IPS-18a (cell line): Measurements from ENCODE around the gene AURKA.
"Not testable (repeated sequence)": the region's sequence is repeated elsewhere in the genome, so short reads cannot be mapped to it uniquely, and the experiment has no call there.

Experiments used
- H3K27ac ChIP-seq: one replicate; pipeline ENCODE4 v1.5.1; 2013; ENCODE audit warnings: low read length
- H3K27me3 ChIP-seq: one replicate; pipeline ENCODE4 v1.6.1; 2013; ENCODE audit warnings: mild to moderate bottlenecking, low read length; ENCODE audit not compliant: control insufficient read depth, insufficient read depth
- H3K36me3 ChIP-seq: one replicate; pipeline ENCODE4 v1.6.1; 2013; ENCODE audit warnings: low read depth, low read length; ENCODE audit not compliant: control insufficient read depth
- H3K4me1 ChIP-seq: one replicate; pipeline ENCODE4 v1.6.1; 2013; ENCODE audit warnings: low read depth, low read length; ENCODE audit not compliant: control insufficient read depth
- H3K4me3 ChIP-seq: one replicate; pipeline ENCODE4 v1.5.1; 2013; ENCODE audit warnings: low read length
- H3K9ac ChIP-seq: one replicate; pipeline ENCODE4 v1.6.1; 2013; ENCODE audit warnings: mild to moderate bottlenecking, low read length, moderate library complexity
- H3K9me3 ChIP-seq: one replicate; pipeline ENCODE4 v1.6.1; 2013; ENCODE audit warnings: low read depth, low read length; ENCODE audit not compliant: control insufficient read depth

AURKA gene

DNA sequence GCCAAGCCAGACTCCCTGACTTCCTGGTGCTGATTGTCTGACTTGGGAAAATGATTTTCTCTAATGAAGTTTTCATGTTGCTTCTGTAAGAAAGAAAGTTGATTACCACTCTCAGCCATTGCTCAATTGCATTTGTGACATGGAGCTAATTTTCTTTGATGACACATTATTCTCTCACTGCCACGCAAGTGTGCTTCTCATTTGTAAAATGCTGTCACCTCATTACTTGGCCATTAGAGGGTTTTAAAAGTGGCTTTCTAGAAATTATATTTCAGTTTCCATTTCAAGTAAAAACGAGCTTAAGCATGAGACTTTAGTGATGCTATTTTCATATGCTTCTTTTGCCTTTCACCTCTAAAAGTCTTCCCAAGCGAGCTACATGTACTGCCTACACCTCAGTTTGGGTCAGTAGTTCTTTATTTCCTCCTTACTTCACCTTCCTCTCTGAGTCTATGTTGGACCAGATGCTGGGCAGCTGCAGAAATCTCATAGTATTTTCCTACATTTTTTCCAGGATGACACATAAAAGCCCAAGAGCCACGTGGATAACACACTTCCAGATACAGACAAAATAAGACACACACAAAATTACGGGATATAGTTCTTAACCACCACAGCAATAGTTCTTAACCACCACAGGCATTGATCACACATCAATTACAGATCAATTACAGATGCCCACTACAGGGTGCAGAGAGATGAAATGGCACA lies 39.5 kb downstream of the AURKA start:
- Histone ChIP-seq H3K9me3 (no peaks in the 10 kb centered on the region), H3K4me1 (peaks cover 14% of the 10 kb centered on the region), H3K9ac (no peak overlapping the region), H3K27ac (no peak overlapping the region), H3K4me3 (no peak overlapping the region), H3K36me3 (no peaks in the 10 kb centered on the region), H3K27me3 (peaks cover 27% of the 10 kb centered on the region)

DNA sequence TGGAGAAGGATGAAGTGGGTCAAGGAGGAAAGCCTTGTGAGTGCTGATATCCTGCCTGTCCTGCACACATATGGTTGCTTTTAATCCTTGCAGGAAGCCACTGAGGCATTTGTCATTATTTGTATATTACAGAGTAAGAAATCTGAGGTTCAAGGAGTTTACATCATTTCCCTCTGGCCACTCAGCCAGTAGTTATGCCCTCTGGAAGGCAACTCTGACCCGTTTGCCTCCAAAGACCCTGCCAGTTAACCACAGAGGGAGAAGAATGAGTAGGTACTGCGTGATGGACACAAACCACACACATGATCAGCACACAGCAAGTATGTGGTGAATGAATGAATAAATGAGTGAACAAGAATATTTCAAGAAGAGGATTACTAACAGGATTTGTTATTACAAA lies 41.2 kb downstream of the AURKA start:
- Histone ChIP-seq H3K9me3 (no peaks in the 10 kb centered on the region), H3K4me1 (peaks cover 14% of the 10 kb centered on the region), H3K27ac (no peak overlapping the region), H3K4me3 (no peak overlapping the region), H3K9ac (no peak overlapping the region), H3K36me3 (no peaks in the 10 kb centered on the region), H3K27me3 (peaks cover 37% of the 10 kb centered on the region)

DNA sequence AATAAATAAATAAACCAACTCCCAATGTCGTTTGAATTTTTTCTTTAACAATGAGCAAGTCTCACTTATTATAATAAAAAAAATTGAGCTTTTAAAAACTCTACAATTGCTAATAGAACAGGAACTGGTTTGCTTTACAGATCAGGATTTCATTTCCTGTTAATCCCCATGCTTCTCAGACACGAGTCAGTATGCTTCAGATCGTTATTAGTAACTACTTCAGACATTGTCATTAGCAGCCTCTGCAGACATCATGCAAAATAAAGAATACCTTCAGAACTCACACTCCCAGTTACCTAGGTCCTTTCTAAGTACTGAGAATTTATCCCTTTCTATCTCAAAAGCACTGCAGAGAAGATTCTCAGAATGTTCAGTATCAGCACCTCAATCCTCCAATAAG lies 43.3 kb downstream of the AURKA start:
- Histone ChIP-seq H3K4me3 (no peak overlapping the region), H3K27me3 (peaks cover 58% of the 10 kb centered on the region), H3K4me1 (peaks cover 18% of the 10 kb centered on the region), H3K36me3 (no peaks in the 10 kb centered on the region), H3K9me3 (no peaks in the 10 kb centered on the region), H3K9ac (no peak overlapping the region), H3K27ac (no peak overlapping the region)

DNA sequence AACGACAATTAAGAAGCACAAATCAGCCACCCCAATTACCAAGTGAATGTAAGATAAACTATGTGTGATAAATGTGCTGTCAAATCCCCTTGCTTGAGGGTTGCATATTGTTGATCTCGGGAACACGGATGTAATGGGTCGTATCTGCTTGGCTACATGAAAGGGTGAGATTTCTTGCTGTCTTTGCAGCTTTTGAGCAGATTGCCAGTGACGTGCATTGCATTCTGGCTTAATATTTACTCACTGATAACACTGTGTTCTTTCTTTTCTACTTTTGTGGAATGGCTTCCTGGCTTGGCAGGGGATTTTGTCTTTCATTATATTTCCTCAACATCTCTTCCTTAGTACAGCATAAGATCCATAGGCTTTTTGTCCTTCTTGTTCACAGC lies 43.7 kb downstream of the AURKA start:
- no peaks in the 10 kb centered on the region for H3K36me3 ChIP-seq
- H3K9me3 ChIP-seq = no peaks in the 10 kb centered on the region
- no peak overlapping the region for H3K27ac ChIP-seq
- H3K4me3 ChIP-seq = peak overlapping the region; percentile 38
- H3K27me3 ChIP-seq = peaks cover 62% of the 10 kb centered on the region
- H3K4me1 ChIP-seq = peaks cover 18% of the 10 kb centered on the region
- no peak overlapping the region for H3K9ac ChIP-seq

DNA sequence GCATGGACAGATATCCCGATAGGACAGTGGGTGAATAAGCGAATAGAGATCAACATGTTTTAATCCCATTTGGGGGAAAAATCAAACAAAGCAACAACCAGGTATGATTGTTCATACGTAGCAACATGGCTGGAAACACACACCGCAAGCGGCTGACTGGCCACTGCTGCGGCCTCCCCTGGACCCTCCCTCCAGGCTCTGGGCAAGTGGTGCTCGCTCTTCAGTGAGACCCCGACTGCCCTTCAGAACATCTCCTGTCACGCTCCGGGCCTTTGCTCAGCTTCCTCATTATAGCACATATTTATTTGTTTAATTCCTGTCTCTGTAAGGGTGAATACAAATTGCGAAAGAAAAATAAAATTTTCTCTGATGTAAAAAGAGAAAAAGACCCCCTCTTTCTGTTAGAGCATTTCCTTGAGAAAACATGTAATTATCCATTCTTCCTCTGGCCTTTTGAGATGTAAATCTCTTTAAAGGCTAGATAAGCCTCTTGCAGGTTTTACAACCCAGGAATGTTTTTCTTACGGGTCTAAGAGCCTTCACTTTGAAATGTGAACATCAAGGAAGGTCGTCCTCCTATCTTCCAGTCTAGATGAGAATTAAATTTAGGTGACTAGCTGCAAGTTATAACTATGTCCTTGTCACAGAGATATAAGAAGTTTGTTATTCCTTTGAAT lies 44.2 kb downstream of the AURKA start:
- Histone ChIP-seq H3K9me3 (no peaks in the 10 kb centered on the region), H3K4me1 (peaks cover 18% of the 10 kb centered on the region), H3K4me3 (peak overlapping the region; percentile 38), H3K27me3 (peaks cover 68% of the 10 kb centered on the region), H3K36me3 (no peaks in the 10 kb centered on the region), H3K9ac (no peak overlapping the region), H3K27ac (no peak overlapping the region)

DNA sequence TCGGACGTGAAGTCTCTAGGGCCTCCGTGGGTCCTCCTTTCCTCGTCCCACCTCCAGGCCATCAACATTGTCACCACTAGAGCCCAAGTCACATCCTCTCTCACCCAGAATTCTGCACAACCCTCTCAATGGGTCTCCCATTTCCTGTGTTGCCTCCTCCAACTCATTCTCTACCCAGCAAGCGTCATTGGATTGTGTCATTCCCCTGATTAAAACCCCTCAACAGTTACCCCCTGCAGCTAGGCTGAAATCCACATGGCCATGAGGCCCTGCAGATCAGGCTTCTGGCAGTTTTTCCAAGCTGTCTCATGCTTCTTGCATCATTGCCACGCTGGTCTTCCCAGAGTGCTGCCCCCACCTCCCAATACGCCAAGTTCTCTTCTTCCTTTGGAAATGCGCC lies 46.1 kb downstream of the AURKA start:
- Histone ChIP-seq H3K27ac (no peak overlapping the region), H3K27me3 (peaks cover 74% of the 10 kb centered on the region), H3K9me3 (no peaks in the 10 kb centered on the region), H3K9ac (no peak overlapping the region), H3K4me3 (no peak overlapping the region), H3K36me3 (no peaks in the 10 kb centered on the region), H3K4me1 (peaks cover 18% of the 10 kb centered on the region)

DNA sequence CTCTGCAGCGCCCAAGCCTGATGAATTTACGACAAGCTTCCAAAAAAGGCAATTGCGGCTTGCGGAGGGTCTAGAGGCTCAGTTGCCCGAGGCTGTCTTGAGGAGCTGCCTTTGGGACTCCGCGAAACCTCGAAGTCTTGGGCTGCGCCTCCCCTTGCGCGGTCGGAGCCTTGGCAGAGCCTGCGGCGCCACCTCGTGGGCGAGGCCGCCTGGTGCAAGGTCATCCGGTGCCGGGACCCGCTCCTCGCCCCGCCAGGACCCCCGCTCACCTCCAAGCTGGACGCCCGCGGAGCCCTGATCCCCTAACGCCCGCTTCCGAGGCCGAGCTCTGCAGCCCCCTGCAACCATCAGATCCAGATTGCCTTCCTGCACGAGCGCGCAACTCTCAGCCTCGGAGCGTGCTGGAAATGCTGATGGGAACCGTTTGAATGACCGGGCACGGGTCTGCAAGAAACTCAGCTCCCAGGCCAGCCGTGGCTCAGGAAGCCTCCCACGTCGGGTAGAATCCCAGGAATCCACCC lies 48.1 kb downstream of the AURKA start:
- Histone ChIP-seq H3K36me3 (no peaks in the 10 kb centered on the region), H3K9ac (no peak overlapping the region), H3K9me3 (peaks cover 4% of the 10 kb centered on the region), H3K27me3 (peaks cover 56% of the 10 kb centered on the region), H3K4me3 (peak overlapping the region; percentile 47), H3K4me1 (peaks cover 17% of the 10 kb centered on the region), H3K27ac (no peak overlapping the region)

DNA sequence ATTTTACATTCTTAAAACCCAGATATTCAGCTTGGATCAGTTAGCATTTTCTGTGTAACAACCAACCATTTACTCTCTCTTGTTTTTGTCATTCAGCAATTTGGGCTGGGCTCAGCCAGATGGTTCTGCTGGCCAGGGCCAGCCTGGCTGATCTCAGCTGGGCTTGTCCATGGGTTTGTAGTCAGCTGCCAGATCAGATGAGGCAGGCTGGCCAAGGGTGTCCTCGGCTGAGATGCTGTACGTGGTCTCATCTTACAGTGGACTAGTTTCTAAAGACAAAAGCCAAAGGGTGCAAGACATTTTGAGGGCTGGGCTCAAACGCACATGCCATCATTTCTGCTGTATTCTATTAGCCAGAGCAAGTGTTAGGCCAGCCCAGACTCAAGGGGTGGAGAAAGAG lies 49.2 kb downstream of the AURKA start:
- Histone ChIP-seq H3K9me3 (peaks cover 4% of the 10 kb centered on the region), H3K36me3 (no peaks in the 10 kb centered on the region), H3K4me3 (no peak overlapping the region), H3K9ac (no peak overlapping the region), H3K27me3 (peaks cover 47% of the 10 kb centered on the region), H3K4me1 (peaks cover 6% of the 10 kb centered on the region), H3K27ac (no peak overlapping the region)

DNA sequence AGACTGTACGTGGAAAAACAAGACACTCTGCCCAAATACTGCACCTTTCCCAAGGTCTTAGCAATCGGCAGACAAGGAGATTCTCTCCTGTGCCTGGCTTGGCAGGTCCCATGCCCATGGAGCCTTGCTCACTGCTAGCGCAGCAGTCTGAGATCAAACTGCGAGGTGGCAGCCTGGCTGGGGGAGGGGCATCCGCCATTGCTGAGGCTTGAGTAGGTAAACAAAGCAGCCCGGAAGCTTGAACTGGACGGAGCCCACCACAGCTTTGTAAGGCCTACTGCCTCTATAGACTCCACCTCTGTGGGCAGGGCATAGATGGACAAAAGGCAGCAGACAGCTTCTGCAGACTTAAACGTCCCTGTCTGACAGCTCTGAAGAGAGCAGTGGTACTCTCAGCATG lies 55.3 kb downstream of the AURKA start:
- not testable (repeated sequence) for H3K4me3 ChIP-seq, H3K27ac ChIP-seq, H3K27me3 ChIP-seq, H3K4me1 ChIP-seq, H3K36me3 ChIP-seq, H3K9ac ChIP-seq
- peaks cover 30% of the 10 kb centered on the region for H3K9me3 ChIP-seq

DNA sequence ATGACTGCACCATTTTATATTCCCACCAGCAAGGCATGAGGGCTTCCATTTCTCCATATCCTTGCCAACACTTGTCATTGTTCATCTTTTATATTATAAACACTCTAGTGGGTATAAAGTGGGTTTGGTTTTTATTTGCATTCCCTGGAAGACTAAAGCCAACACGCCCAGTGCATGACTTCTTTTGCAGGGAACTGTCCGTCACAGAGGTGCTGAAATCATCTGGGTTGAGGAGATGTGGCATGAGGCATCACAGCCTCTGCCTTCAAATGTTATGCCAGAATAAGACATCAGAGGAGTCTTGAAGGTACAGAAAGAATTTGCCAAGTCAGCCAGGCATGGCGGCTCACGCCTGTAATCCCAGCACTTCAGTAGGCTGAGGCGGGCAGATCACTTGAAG lies 63.2 kb downstream of the AURKA start:
- no peaks in the 10 kb centered on the region for H3K27me3 ChIP-seq
- no peak overlapping the region for H3K9ac ChIP-seq
- no peaks in the 10 kb centered on the region for H3K4me1 ChIP-seq
- H3K36me3 ChIP-seq = no peaks in the 10 kb centered on the region
- H3K4me3 ChIP-seq = no peak overlapping the region
- H3K9me3 ChIP-seq = peaks cover 73% of the 10 kb centered on the region
- no peak overlapping the region for H3K27ac ChIP-seq

DNA sequence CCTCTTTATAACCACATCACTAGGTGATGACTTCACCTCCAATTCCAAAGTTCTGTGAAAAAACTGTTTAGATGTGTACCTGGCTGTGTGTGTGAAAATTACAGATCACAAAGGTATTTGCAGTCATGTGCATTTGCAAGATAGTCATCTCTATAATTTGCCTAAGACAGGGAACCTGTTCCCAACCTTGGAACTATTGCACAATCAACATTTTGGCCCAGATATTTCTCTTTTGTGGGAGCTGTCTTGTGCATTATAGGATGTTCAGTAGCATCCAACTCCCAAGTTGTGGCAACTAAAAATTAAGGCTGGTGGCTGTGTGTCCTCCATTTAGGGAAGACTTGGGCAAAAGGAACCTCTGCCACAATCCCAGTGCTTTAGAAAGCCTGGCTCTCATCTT lies 67.2 kb downstream of the AURKA start:
- Histone ChIP-seq H3K9me3 (peaks cover 56% of the 10 kb centered on the region), H3K27me3 (no peaks in the 10 kb centered on the region), H3K4me1 (no peaks in the 10 kb centered on the region), H3K36me3 (no peaks in the 10 kb centered on the region), H3K9ac (no peak overlapping the region), H3K4me3 (no peak overlapping the region), H3K27ac (no peak overlapping the region)

DNA sequence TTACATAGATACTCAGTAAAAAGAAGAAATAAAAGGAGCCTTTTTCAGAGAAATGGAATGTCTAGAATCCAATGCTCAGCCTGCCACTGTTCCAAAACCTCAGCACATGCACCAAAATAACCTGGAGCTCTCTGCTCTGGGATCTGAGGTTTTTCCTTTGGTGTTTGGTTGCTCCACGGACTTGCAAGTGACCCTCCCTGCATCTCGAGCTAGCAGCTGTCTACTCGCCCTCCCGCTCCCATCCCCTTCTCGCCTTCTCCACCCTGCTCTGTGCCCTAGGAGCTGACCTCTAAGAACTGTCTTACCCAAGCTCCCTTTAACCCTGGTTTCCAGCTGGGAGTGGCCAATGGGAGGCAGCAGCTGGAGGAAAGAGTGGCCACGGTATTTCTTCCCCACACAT lies 68.4 kb downstream of the AURKA start:
- no peaks in the 10 kb centered on the region for H3K27me3 ChIP-seq

More for the DNA sequence above, 68.4 kb downstream of the AURKA start:
- H3K4me3 ChIP-seq = no peak overlapping the region
- H3K36me3 ChIP-seq = no peaks in the 10 kb centered on the region
- H3K27ac ChIP-seq = no peak overlapping the region
- H3K4me1 ChIP-seq = no peaks in the 10 kb centered on the region
- peaks cover 47% of the 10 kb centered on the region for H3K9me3 ChIP-seq
- no peak overlapping the region for H3K9ac ChIP-seq
